EH (cell line): ENCODE data around the gene REPIN1.
"Not testable (repeated sequence)": the region's sequence is repeated elsewhere in the genome, so short reads cannot be mapped to it uniquely, and the experiment has no call there.

ENCODE experiments used
- DNase-seq: peaks from one replicate; pipeline ENCODE4 v3.0.0-alpha.2; 2015; ENCODE audit warnings: low read depth

Gene REPIN1

DNA sequence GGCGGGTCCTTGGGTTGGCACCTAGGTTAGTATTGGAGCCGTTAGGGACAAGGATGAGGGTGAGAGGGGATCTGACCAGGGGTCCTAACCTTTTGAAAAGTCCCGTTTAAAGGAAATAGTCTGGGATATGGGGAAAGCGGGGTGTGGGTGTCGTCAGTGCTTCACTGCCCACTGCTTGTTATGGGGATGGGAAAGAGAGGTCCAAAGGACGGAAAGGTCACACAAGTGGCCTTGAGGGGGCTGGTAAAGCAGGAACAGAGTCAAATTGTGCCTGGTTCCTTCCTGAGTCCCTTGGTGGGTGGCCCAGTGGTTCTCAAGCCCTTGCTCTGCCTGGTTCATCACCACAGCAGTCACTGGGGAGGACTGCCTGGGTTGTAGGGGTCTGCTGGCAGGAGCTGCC, 7.9 kb downstream of the REPIN1 start:
- no peak for DNase-seq

DNA sequence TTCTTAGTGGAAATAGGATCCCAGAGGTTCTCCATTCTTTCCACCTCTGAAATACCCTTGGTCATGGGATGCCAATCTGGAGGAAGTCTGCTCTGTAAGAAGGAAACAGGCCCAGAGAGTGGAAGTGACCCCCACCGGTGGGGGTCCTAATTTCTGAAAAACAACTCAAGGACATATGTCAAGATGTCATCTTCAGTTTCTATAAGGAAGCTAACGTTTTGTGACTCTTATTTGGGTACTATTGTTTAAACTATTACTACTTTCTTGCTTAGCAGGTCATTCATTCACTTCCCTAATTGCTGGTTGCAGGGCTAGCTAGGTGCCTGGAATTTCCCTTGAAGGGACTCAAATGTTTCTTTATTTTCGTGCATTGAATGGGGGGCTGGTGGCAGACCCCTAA, 8.6 kb downstream of the REPIN1 start:
- DNase-seq, result no peak

DNA sequence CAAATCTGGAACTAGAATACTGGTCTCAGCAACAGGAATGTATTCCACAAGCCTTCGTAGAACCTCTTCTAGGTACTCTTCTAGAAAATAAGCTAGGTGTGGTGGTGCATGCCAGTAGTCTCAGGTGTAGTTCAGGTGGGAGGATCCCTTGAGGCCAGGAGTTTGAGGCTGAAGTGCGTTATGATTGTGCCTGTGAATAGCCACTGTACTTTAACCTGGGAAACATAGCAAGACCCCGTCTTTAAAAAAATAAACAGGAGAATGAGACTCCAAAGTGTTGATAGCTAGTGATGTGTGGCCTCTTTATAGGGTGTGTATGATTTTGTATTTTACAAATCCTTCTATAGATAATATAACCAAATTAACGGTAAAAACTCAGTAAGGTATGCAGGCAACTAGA, 9.0 kb downstream of the REPIN1 start:
- DNase-seq, result no peak

DNA sequence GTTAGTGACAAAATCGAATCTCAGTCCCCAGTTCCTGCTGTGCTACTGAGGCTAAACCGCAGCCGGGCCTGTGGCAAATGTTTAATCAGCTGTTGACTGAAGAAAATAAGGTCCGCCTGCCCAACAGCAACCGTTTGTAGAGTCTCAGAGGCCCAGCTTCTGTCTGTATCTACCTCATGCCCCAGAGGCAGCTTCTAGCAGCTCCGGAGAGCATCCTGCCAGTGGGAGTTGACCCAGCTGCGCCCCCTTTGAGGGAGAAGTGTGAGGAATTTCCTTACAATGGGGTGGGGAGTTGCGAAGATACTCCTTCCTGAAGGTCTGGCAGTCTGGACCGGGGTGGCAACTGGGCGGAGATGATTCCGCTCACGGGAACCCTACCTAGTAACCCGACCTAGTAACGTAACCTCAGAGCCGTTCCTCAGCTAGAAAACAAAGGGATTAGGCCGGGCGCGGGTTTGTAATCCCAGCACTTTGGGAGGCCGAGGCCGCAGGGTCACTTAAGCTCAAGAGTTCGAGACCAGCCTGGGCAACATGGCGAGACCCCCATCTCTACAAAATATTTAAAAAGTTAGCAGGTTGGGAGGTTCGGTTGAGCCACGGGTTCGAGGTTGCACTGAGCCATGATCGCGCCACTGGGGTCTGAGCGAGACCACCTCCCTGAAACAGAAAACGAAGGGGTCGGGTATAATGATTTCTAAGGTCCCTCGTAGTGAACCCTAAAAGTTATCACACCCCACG, 9.7 kb downstream of the REPIN1 start:
- peak; percentile 80 for DNase-seq

DNA sequence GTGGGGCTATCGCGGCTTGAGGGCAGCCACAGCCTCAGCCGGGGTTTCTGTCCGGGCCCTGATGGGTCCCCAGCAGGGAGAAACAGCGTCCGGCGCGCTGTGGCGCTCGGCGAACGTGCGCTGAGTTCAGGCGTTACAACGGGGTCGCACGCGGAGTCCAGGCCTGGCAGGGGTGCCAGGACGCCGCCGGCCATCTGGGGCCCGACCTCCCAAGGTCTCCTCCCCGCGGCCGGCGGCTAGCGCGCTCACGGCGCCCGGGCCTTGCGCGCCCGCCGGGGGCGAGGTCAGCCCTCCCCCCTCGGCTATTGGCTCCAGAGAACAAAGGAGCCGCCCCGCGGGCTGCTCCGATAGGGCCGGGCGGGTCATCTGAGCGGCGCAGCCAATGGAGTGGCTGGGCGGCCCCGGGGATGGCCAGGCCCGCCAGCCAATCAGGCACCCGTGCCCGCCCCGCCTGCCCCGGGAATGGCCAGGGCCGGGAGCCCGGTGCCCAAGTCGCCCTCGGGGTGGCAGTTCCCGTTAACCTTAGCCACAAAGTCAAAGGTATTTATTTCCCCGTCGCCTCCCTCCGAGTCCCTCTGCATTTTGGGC, 10.3 kb downstream of the REPIN1 start, which contains the start of gene ZNF775:
Gene ZNF775 (plus strand): TSS at position 478 of the 588 bp plus-strand sequence. CDS start 9,141 bp downstream, outside the sequence.
- DNase-seq, result peak; percentile 96

DNA sequence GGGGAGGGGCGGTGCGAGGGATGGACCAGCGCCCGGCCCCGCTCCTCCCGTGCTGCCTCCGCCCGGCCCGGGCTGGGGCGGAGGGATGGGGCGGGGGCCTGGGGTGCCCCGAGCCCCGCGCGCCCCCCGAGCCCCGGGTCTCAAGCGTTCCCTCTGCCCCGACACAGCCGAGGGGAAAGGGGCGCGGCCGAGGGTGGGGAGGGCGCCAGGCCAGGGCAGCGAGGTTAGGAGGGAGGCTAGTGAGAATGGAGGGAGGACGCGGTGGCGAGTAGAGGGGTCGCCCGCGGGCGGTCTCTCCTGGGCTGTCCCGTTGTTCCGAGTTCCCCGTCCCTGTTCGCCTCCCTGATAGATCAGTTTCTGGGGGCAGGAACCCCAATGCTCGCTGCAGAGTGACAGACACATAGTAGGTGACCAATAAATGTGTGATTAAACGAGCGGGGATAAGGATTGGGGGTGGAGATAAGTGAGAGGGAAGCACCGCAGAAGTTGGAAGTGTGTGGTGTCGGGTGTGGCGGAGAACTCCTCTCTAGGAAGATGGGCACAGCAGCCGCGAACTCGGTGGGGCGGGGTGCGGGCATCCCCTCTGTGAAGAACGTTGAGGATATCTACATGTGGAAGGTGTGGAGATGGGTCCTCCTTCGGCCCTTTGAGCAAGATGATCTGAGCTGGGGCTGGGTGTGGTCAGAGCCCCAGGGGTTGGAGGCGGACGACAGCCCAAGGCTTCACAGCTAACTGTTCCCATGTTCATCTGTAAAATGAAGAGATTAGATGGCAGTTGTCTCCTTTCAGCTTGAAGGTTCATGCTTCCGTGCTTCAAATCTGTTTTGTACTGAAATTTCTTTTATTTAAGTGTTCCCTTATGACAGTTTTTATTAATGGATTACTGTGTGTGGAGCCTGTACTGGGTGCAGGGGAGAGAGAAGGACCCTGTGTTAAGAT, 11.1 kb downstream of the REPIN1 start:
- peak; percentile 40 for DNase-seq

DNA sequence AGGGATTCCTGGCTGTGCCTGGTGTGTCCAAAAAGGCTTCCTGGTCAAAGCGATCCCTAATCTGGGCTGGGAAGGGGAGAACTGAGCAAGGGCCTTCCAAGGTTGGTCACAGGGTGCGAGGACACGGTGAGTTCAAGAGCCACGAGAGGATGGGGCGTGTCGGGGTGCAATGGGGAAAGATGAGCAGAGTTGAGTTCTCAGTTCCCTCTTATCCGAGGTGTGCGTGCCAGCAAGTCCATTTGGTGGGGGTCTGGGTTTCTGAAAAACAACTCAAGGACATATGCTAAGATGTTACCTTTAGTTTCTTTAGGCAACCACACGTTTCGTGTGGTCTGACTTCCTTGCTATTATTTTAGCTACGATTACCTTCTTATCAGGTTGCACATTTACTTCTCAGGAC, 11.8 kb downstream of the REPIN1 start:
- no peak for DNase-seq

DNA sequence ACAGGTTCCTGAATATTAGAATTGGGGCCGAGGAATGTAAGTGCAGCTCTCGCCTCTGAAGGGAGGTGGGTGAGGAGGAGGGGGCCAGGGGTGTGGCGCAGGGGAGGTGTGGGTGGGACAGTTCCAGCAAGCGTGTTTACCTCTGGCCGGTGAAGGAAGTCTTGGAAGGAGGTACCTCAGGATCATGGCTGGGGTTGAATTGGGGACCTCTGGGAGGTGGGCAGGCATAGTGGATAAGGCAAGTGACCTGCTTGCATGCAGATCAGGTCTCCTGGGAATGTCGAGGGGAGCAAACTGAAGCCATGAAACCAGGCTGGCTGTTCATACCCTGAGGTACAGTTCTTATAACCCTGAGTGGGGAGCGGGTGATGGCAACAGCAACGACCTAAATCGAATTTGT, 12.5 kb downstream of the REPIN1 start:
- DNase-seq, result no peak

DNA sequence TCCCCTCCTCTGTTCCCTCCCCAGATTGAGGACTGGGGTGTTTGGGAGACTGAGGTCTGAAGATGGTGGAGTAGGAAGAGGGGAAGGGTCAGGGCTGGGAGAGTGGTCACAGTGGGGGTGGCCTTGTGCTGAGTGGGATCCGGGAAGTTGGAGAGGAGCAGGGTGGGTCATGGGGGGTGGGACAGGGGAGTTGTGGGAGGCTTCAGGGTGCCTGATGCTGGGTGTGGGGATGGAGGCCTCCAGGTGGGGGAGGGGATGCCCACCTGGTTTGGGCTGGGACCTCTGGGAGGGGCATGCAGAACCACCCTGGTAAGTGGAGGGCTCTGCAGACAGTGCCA, 13.1 kb downstream of the REPIN1 start:
- no peak for DNase-seq

DNA sequence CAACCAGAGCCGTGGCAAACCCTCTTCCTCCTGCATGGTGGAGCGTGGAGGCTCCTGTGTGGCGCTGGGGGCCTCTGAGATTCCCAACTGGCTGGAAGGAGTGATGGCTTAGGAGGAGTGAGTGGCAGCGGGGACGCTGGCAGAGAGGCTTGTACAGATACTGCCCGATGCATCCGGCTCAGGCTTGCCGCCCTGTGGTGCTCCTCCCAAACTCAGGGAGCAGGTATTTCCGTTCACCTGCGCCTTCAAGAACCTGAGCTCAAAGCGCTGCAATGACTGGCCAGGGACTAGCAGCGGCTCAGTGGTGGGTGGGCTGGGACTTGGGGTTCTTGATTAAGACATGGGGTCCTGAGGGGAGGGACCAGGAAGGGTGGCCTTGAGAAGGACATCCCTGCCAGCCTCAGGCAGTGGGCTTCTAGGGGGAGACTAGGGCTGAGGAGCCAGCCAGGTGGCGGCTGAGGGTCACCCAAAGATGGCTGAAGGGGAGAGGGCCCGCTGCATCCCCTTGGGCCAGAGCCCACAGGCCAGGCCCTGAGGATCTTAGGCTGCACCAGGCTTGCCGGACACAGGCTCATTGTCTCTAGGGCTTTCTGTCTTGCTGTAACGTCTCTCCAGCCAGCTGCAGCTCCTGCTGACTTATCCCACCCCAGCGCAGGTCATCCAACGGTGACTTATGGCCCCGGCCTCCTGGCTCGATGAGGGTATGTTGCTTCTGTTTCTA, 13.7 kb downstream of the REPIN1 start:
- no peak for DNase-seq

DNA sequence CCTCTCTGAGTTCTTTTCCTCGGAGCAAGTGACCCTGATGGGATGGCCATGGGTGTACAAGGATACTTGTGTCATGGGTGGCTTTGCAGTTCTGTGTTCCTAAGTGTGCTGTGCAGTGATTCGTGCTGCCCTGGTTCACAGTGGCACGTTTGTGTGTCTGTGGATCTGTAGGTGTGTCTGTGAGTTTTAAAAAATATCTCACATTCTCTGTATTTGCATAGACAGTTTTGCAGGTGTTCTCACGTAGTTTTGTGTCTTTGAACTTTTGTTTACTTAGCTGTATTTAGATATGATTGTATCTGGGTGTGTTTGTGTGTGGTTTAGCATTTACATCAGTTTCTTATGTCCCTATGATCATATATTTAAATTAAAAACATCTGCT, 14.2 kb downstream of the REPIN1 start:
- DNase-seq, result no peak

DNA sequence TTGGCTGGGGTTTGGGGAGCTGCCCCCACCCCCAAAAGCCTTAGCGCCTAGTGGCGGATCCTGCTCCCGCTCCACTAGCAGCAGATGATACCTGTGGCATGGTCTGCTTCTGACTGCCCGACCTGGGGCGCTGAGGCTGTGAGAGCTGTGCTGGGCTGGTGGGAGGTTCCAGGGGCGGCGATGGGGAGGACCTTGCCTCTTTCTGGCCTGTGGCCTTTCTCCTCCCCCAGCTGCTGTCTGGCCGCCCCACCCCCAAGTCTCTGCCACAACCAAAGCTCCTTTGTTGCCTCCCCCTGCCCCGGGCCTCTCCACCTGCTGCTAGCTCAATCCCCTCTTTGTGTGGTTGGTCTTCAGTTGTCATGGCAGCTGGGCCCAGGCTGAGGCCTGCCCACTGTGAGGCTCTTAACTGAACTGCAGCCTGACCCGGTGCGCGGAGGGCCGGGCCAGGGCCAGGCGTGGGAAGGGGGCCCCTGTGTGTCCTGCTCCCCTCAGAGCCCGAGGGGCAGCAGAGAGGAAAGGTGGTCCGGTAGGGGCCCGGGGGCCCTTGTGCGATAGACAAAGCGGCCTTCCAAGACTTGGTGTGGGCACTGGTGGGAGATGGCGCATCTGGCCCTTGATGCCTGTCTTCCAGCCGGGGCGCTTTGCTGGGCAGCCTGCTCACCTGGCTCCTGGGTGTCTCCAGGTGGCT, 15.2 kb downstream of the REPIN1 start:
- no peak for DNase-seq

DNA sequence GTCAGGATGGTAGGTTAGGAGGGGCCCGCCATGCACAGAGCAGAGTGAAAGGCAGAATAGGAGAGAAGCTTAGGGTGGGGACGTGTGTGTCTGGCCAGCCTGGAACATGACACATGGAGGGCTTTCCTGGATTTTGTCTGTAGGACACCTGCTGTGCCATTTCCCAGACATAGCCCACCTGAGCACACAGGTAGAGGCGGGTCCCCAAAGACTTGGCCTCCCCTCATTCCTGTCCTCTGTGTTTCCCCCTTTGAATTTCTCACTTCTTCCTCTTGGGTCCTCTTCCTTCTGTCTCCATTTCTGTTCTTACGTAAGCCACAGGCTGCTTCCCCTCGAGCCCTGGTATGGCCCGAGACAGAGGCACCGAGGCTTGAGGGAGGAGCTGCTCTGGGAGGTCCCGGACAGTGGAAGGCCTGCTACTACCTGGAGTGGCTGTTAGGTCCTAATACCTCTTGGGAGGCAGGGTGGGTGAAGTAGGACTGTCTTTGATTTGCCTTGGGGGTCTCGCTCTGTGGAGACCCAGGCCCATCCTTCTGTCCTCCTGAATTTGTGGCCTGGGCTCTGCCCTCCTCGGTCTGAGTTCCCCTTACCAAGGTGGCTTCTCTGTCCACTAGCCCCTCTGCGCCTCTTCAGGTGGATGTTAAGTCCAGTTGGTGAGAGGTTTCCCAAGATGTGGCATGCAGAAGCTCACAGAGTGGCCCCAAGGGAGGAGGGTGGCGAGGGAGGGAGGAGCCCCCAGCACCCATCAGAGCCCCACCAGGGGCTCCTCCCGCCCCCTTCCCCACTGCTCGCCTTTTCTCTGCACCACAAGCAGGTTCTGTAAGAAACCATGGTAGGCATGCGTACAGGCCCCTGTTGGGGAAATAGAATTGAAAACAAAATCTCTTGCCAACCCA, 16.0 kb downstream of the REPIN1 start:
- no peak for DNase-seq

DNA sequence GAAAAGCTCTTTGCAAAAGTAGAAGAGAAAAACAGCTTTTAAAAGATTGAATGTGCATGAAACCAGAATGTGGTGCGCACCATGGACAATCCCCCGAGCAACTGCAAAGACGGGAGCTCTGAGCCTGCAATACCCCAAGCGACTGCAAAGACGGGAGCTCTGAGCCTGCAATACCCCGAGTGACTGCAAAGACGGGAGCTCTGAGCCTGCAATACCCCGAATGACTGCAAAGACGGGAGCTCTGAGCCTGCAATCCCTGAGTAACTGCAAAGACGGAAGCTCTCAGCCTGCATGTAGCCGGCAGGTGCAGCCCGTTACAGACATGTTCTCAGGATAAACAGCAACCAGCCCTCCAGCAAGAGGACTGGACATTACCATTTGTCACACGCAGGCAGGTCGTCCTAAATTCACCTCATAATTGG, 16.7 kb downstream of the REPIN1 start:
- no peak for DNase-seq

DNA sequence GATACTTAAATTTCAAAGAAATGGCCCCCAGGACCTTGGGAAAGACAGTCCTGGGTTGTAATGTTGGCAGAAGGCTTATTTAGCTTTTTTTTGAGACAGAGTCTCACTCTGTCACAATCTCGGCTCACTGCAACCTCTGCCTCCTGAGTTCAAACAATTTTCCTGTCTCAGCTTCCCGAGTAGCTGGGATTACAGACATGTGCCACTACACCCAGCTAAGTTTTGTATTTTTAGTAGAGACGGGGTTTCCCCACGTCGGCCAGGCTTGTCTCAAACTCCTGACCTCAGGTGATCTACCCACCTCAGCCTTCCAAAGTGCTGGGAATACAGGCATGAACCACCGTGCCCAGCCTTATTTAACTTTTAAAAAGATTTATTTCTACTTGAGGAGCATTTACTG, 17.3 kb downstream of the REPIN1 start:
- DNase-seq, result not testable (repeated sequence)

DNA sequence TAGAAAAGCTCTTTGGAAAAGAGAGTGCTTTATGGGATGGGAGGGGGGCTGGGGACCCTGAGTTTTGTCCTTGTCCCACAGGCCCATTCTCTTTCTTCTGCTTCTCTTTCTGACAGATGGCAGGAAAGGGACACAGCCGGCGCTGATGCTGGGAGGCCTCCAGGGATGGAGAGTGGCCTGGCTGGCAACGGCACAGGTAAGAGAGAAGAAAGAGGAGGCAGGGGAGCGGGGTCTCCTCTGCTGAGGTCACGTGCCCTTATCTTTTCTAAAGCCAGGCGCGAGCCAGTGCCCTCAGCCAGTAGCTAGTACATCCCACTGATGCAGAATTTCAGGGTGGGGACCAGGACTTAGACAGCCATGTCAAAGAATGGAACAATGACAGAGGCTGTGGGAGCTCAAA, 19.7 kb downstream of the REPIN1 start:
- no peak for DNase-seq

DNA sequence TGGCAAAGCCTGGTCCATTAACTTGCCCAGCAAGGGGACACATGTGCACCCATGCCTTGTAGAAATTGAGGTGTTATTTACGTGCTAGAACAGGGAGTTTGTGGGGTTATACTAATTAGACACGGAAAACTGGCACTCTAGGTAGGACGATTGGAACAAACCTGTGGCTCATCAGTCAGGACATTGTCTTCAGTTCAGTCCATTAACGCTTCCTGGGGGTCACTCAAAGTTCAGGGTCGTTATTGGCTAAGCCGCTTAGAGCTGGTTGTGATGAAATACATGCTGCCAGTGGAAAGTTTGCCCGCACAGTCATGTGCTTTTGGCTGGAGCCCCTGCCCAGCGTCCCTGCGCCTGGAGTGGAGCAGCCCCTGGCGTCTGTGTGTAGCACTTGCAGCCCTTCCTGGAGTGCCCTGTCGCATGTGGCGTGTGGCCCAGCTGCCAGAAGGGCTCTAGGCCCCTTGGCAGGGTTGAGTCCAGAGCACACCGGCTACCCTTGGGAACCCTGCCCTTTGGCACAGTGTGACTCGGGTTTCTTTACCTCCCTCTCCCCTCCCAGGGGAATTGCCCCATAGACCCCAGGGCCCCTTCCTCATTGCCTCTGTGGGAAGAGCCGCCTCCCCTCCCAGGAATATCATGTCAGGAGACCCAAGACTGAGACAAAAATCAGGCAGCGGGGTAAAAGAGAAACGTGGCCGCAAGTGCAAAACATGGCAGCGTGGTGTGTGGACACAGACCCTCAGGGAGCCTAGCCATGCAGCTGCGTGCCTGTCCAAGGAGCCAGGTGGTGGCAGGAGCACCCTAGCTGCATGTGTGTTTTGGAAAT, 20.3 kb downstream of the REPIN1 start:
- no peak for DNase-seq

DNA sequence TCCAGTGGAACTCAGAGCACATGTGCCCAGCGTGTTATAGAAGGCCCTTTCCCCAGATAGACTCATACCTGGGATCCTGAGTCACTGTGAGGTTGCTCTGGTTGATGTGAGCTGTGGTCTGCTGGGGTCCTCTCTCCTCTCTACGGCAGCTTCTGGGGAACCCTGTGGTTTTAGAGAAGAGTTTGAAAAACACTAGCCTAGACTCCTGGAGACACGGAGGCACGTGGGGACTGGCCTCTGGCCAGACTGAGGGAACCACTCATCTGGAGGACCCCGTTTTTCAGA, 20.9 kb downstream of the REPIN1 start:
- DNase-seq, result no peak

DNA sequence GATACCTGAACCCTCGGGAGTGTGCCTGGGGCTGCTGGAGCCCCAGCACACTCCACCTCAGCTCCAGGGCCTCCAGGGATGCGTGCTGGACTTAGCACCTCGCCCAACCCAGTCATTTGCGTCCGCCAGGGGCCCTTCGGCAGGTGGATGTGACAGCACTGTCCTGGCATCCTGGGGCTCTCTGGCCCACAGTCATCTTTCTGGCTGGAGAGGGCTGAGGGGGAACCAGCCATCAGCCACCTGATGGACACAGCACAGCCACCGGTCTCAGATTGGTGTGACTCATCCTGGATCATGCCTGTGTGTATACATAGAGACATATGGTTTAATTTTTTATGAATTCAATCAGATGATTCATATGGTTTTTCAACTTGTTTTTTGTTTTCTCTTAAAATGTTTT, 21.6 kb downstream of the REPIN1 start:
- DNase-seq, result peak; percentile 38

DNA sequence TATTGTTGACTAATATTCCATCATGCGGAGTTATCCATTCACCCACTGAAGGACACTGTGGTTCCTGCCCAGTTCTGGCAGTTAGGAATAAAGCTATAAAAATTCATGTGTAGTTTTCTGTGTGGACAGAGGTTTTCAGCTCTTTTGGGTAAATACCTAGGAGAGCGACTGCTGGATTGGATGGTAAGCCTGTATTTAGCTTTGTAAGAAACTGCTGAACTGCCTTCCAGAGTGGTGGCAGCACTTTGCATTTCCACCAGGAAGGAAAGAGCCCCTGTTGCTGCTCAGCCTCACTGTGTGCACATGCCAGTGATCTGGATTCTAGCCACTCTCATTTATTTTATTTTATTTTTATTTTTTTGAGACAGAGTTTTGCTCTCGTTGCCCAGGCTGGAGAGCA, 24.7 kb downstream of the REPIN1 start:
- DNase-seq, result no peak
